HG02840 (cell line): ENCODE measurements around the gene SFXN4.
"Not testable (repeated sequence)": the region's sequence is repeated elsewhere in the genome, so short reads cannot be mapped to it uniquely, and the experiment has no call there.

Source experiments
- ATAC-seq: cut with Tn5 transposase; IDR thresholded peaks from one replicate; pipeline ENCODE4 v1.9.1; 2021; ENCODE audit warnings: mild to moderate bottlenecking, moderate library complexity, moderate number of reproducible peaks; ENCODE audit not compliant: unreplicated experiment, low FRiP score

Gene SFXN4

GRCh38 chr10:119190954-119191785 lies 25.7 kb upstream of the SFXN4 start:
- no peak for ATAC-seq

GRCh38 chr10:119190353-119190752 lies 24.8 kb upstream of the SFXN4 start:
- ATAC-seq = no peak

- ATAC-seq = no peak
These were observed 24.3 kb upstream of the SFXN4 start for GRCh38 chr10:119189811-119190282.

- ATAC-seq = no peak
These were observed 18.3 kb upstream of the SFXN4 start for GRCh38 chr10:119183664-119184412.

GRCh38 chr10:119180850-119181400 lies 15.4 kb upstream of the SFXN4 start:
- ATAC-seq = not testable (repeated sequence)

- ATAC-seq = peak; percentile 89
These were observed 13.0 kb upstream of the SFXN4 start, which contains the start of gene PRDX3 for GRCh38 chr10:119178372-119179119. TSS of gene PRDX3 (minus strand) at chr10:119178812. CDS start at chr10:119178790, 22 bp downstream.

GRCh38 chr10:119177708-119178371 lies 12.3 kb upstream of the SFXN4 start:
- no peak for ATAC-seq

- no peak for ATAC-seq
These were observed 10.7 kb upstream of the SFXN4 start for GRCh38 chr10:119176166-119176565.

- no peak for ATAC-seq
These were observed 8.6 kb upstream of the SFXN4 start for GRCh38 chr10:119174109-119174508.

GRCh38 chr10:119167041-119167440 lies 1.5 kb upstream of the SFXN4 start:
- no peak for ATAC-seq

GRCh38 chr10:119166564-119166963 lies 1.1 kb upstream of the SFXN4 start:
- no peak for ATAC-seq

GRCh38 chr10:119166118-119166500 lies 595 bp upstream of the SFXN4 start:
- ATAC-seq = peak; percentile 9

- no peak for ATAC-seq
These were observed 2.9 kb downstream of the SFXN4 start for GRCh38 chr10:119162452-119163092.

- no peak for ATAC-seq
These were observed 3.6 kb downstream of the SFXN4 start for GRCh38 chr10:119161680-119162451.

- no peak for ATAC-seq
These were observed 6.2 kb downstream of the SFXN4 start for GRCh38 chr10:119159332-119159731.

- no peak for ATAC-seq
These were observed 11.9 kb downstream of the SFXN4 start for GRCh38 chr10:119153661-119154060.

GRCh38 chr10:119153041-119153440 lies 12.5 kb downstream of the SFXN4 start:
- ATAC-seq = no peak

GRCh38 chr10:119151601-119152000 lies 13.9 kb downstream of the SFXN4 start:
- not testable (repeated sequence) for ATAC-seq

- no peak for ATAC-seq
These were observed 15.8 kb downstream of the SFXN4 start for GRCh38 chr10:119149729-119150128.
